Activated naive CD4-positive, alpha-beta T cell treated with anti-CD3 and anti-CD28 coated beads, Interleukin-2, amount 50 U/mL, for 24 hours (primary cell): ENCODE results near the gene CALML4.
"Not testable (repeated sequence)": the region's sequence is repeated elsewhere in the genome, so short reads cannot be mapped to it uniquely, and the experiment has no call there.

Experiments
- H3K27ac Mint-ChIP-seq: one replicate; pipeline ENCODE4 v1.8.0; 2021; ENCODE audit warnings: mild to moderate bottlenecking, mixed read lengths
- H3K27me3 Mint-ChIP-seq: one replicate; pipeline ENCODE4 v1.8.0; 2021; ENCODE audit warnings: mixed read lengths
- H3K36me3 Mint-ChIP-seq: one replicate; pipeline ENCODE4 v1.8.0; 2021; ENCODE audit warnings: mixed read lengths
- H3K4me1 Mint-ChIP-seq: one replicate; pipeline ENCODE4 v1.8.0; 2021; ENCODE audit warnings: mixed read lengths
- H3K4me3 Mint-ChIP-seq: one replicate; pipeline ENCODE4 v1.8.0; 2021; ENCODE audit warnings: mild to moderate bottlenecking, mixed read lengths
- H3K9me3 Mint-ChIP-seq: one replicate; pipeline ENCODE4 v1.8.0; 2021; ENCODE audit warnings: mixed read lengths

The CALML4 gene

GRCh38 chr15:68229386-68230156 is 24.4 kb upstream of the CALML4 start, which contains the start of gene CLN6:
Gene CLN6, minus strand, starts transcription at chr15:68229728. Its CDS starts 144 bp downstream, at chr15:68229584.
- Mint-ChIP-seq H3K4me1 (peaks cover 49% of the 10 kb centered on the region), H3K27me3 (no peaks in the 10 kb centered on the region), H3K36me3 (peaks cover 5% of the 10 kb centered on the region), H3K9me3 (no peaks in the 10 kb centered on the region), H3K4me3 (peak within 1 kb of the TSS; percentile 97), H3K27ac (peak within 1 kb of the TSS; percentile 97)

GRCh38 chr15:68228971-68229385 is 23.8 kb upstream of the CALML4 start:
- Mint-ChIP-seq H3K4me3 (peak overlapping the region; percentile 97), H3K27ac (peak overlapping the region; percentile 91), H3K4me1 (peaks cover 52% of the 10 kb centered on the region), H3K9me3 (no peaks in the 10 kb centered on the region), H3K27me3 (no peaks in the 10 kb centered on the region), H3K36me3 (peaks cover 5% of the 10 kb centered on the region)

- peaks cover 52% of the 10 kb centered on the region for H3K4me1 Mint-ChIP-seq
- no peaks in the 10 kb centered on the region for H3K9me3 Mint-ChIP-seq
- peaks cover 5% of the 10 kb centered on the region for H3K36me3 Mint-ChIP-seq
- peak overlapping the region; percentile 91 for H3K27ac Mint-ChIP-seq
- H3K4me3 Mint-ChIP-seq = peak overlapping the region; percentile 97
- no peaks in the 10 kb centered on the region for H3K27me3 Mint-ChIP-seq
Measured at GRCh38 chr15:68228143-68228970, 23.2 kb upstream of the CALML4 start.

GRCh38 chr15:68227643-68228142 is 22.6 kb upstream of the CALML4 start:
- H3K4me1 Mint-ChIP-seq = peaks cover 52% of the 10 kb centered on the region
- peak overlapping the region; percentile 97 for H3K4me3 Mint-ChIP-seq
- no peak overlapping the region for H3K27ac Mint-ChIP-seq
- no peaks in the 10 kb centered on the region for H3K9me3 Mint-ChIP-seq
- no peaks in the 10 kb centered on the region for H3K27me3 Mint-ChIP-seq
- peaks cover 5% of the 10 kb centered on the region for H3K36me3 Mint-ChIP-seq

GRCh38 chr15:68225442-68225841 is 20.3 kb upstream of the CALML4 start:
- H3K36me3 Mint-ChIP-seq, H3K27me3 Mint-ChIP-seq, H3K9me3 Mint-ChIP-seq, H3K27ac Mint-ChIP-seq: not testable (repeated sequence)
- Mint-ChIP-seq H3K4me1 (peaks cover 44% of the 10 kb centered on the region), H3K4me3 (peak overlapping the region; percentile 16)

GRCh38 chr15:68224546-68225250 is 19.6 kb upstream of the CALML4 start:
- H3K4me1 Mint-ChIP-seq = peaks cover 38% of the 10 kb centered on the region
- no peak overlapping the region for H3K27ac Mint-ChIP-seq
- H3K36me3 Mint-ChIP-seq = peaks cover 5% of the 10 kb centered on the region
- H3K4me3 Mint-ChIP-seq = no peak overlapping the region
- no peaks in the 10 kb centered on the region for H3K27me3 Mint-ChIP-seq
- no peaks in the 10 kb centered on the region for H3K9me3 Mint-ChIP-seq

- H3K4me1 Mint-ChIP-seq = peaks cover 38% of the 10 kb centered on the region
- no peaks in the 10 kb centered on the region for H3K27me3 Mint-ChIP-seq
- no peak overlapping the region for H3K27ac Mint-ChIP-seq
- peaks cover 5% of the 10 kb centered on the region for H3K36me3 Mint-ChIP-seq
- no peaks in the 10 kb centered on the region for H3K9me3 Mint-ChIP-seq
- no peak overlapping the region for H3K4me3 Mint-ChIP-seq
Measured at GRCh38 chr15:68224108-68224507, 19.0 kb upstream of the CALML4 start.

- no peak overlapping the region for H3K27ac Mint-ChIP-seq
- H3K36me3 Mint-ChIP-seq = peaks cover 1% of the 10 kb centered on the region
- H3K9me3 Mint-ChIP-seq = no peaks in the 10 kb centered on the region
- H3K4me3 Mint-ChIP-seq = no peak overlapping the region
- peaks cover 31% of the 10 kb centered on the region for H3K4me1 Mint-ChIP-seq
- no peaks in the 10 kb centered on the region for H3K27me3 Mint-ChIP-seq
Measured at GRCh38 chr15:68223171-68223570, 18.0 kb upstream of the CALML4 start.

- not testable (repeated sequence) for H3K4me3 Mint-ChIP-seq, H3K27me3 Mint-ChIP-seq, H3K27ac Mint-ChIP-seq, H3K36me3 Mint-ChIP-seq, H3K9me3 Mint-ChIP-seq
- H3K4me1 Mint-ChIP-seq = peaks cover 24% of the 10 kb centered on the region
Measured at GRCh38 chr15:68222432-68222743, 17.3 kb upstream of the CALML4 start.

- not testable (repeated sequence) for H3K36me3 Mint-ChIP-seq, H3K27me3 Mint-ChIP-seq, H3K27ac Mint-ChIP-seq, H3K4me3 Mint-ChIP-seq, H3K9me3 Mint-ChIP-seq
- peaks cover 17% of the 10 kb centered on the region for H3K4me1 Mint-ChIP-seq
Measured at GRCh38 chr15:68221530-68222431, 16.6 kb upstream of the CALML4 start.

GRCh38 chr15:68220967-68221366 is 15.8 kb upstream of the CALML4 start:
- Mint-ChIP-seq H3K9me3 (no peaks in the 10 kb centered on the region), H3K27me3 (no peaks in the 10 kb centered on the region), H3K4me3 (no peak overlapping the region), H3K36me3 (peaks cover 6% of the 10 kb centered on the region), H3K4me1 (peaks cover 14% of the 10 kb centered on the region), H3K27ac (no peak overlapping the region)

GRCh38 chr15:68220489-68220888 is 15.4 kb upstream of the CALML4 start:
- no peak overlapping the region for H3K27ac Mint-ChIP-seq
- no peaks in the 10 kb centered on the region for H3K27me3 Mint-ChIP-seq
- no peak overlapping the region for H3K4me3 Mint-ChIP-seq
- H3K9me3 Mint-ChIP-seq = no peaks in the 10 kb centered on the region
- H3K4me1 Mint-ChIP-seq = peaks cover 12% of the 10 kb centered on the region
- peaks cover 6% of the 10 kb centered on the region for H3K36me3 Mint-ChIP-seq

GRCh38 chr15:68218847-68219798 is 14.0 kb upstream of the CALML4 start:
- H3K4me1 Mint-ChIP-seq = no peaks in the 10 kb centered on the region
- no peaks in the 10 kb centered on the region for H3K27me3 Mint-ChIP-seq
- no peak overlapping the region for H3K27ac Mint-ChIP-seq
- H3K4me3 Mint-ChIP-seq = no peak overlapping the region
- no peaks in the 10 kb centered on the region for H3K9me3 Mint-ChIP-seq
- H3K36me3 Mint-ChIP-seq = peaks cover 4% of the 10 kb centered on the region

GRCh38 chr15:68218331-68218730 is 13.2 kb upstream of the CALML4 start:
- H3K36me3 Mint-ChIP-seq = peaks cover 6% of the 10 kb centered on the region
- H3K9me3 Mint-ChIP-seq = no peaks in the 10 kb centered on the region

More at GRCh38 chr15:68218331-68218730, 13.2 kb upstream of the CALML4 start:
- no peaks in the 10 kb centered on the region for H3K4me1 Mint-ChIP-seq
- H3K27ac Mint-ChIP-seq = no peak overlapping the region
- H3K4me3 Mint-ChIP-seq = no peak overlapping the region
- no peaks in the 10 kb centered on the region for H3K27me3 Mint-ChIP-seq
